Suprapubic skin (tissue), 4 donors: ENCODE results near the gene QPCT.

Experiments
- CTCF ChIP-seq, 2 donors: fragments of 200-600 bp in 1 of 2; fragments of 450-650 bp in 1 of 2; sonication (generic) in 1 of 2; IDR thresholded peaks; one replicate each; pipeline ENCODE4 v1.5.1; 2016 to 2019; ENCODE audit warnings: antibody characterized with exemption in 2 of 2, mild to moderate bottlenecking in 1 of 2, moderate library complexity in 1 of 2
- EP300 ChIP-seq: sonication (generic); formaldehyde crosslinking; IDR thresholded peaks from one replicate; pipeline ENCODE4 v1.6.1; 2017; ENCODE audit warnings: antibody characterized with exemption
- POLR2A ChIP-seq, 2 donors: fragments of 450-650 bp; IDR thresholded peaks; one replicate each; pipeline ENCODE4 v1.6.1; 2017; ENCODE audit warnings: antibody characterized with exemption in 2 of 2, mild to moderate bottlenecking in 2 of 2, moderate library complexity in 2 of 2
- POLR2AphosphoS5 ChIP-seq, 3 donors: sonication (generic); formaldehyde crosslinking; IDR thresholded peaks; one replicate each; pipeline ENCODE4 v1.6.1; 2017; ENCODE audit warnings: antibody characterized with exemption in 3 of 3

GRCh38 chr2:37349231-37349860, 4.9 kb downstream of the QPCT start:
- no peak for TF ChIP-seq CTCF (IDR thresholded peaks at IDR 0.05)
- TF ChIP-seq POLR2AphosphoS5 (IDR thresholded peaks at IDR 0.05), result no peak
- TF ChIP-seq EP300, result no peak
- no peak for TF ChIP-seq POLR2A (IDR thresholded peaks at IDR 0.05)
